Upper lobe of left lung (tissue), 4 donors: ENCODE data around the gene PMCH.
A peak's percentile ranks its signal among the peaks of the same experiment; 100 is the strongest.

Experiments
- EP300 ChIP-seq, 4 donors: sonication (generic); formaldehyde crosslinking; IDR thresholded peaks; one replicate each; pipeline ENCODE4 v1.5.1; 2017; ENCODE audit warnings: antibody characterized with exemption in 4 of 4, control low read depth in 2 of 4
- POLR2A ChIP-seq, 4 donors: fragments of 450-650 bp; IDR thresholded peaks; one replicate each; pipeline ENCODE4 v1.5.1; 2016 to 2017; ENCODE audit warnings: antibody characterized with exemption in 4 of 4, mild to moderate bottlenecking in 2 of 4
- POLR2AphosphoS5 ChIP-seq, 2 donors: sonication (generic); formaldehyde crosslinking; IDR thresholded peaks; one replicate each; pipeline ENCODE4 v1.5.1; 2017; ENCODE audit warnings: antibody characterized with exemption in 2 of 2
- TF ChIP-seq, protein P1 (sequence below), 6 experiments: fragments of 450-650 bp in 4 of 6; fragments of 200-600 bp in 2 of 6; sonication (generic) in 2 of 6; IDR thresholded peaks; one replicate each; pipeline ENCODE4 v1.5.1; 2016 to 2019; ENCODE audit warnings: antibody characterized with exemption in 6 of 6

GRCh38 chr12:102169922-102170621 lies 27.6 kb downstream of the PMCH start:
- TF ChIP-seq POLR2A (IDR thresholded peaks at IDR 0.05), result no peak
- TF ChIP-seq, protein P1, sequence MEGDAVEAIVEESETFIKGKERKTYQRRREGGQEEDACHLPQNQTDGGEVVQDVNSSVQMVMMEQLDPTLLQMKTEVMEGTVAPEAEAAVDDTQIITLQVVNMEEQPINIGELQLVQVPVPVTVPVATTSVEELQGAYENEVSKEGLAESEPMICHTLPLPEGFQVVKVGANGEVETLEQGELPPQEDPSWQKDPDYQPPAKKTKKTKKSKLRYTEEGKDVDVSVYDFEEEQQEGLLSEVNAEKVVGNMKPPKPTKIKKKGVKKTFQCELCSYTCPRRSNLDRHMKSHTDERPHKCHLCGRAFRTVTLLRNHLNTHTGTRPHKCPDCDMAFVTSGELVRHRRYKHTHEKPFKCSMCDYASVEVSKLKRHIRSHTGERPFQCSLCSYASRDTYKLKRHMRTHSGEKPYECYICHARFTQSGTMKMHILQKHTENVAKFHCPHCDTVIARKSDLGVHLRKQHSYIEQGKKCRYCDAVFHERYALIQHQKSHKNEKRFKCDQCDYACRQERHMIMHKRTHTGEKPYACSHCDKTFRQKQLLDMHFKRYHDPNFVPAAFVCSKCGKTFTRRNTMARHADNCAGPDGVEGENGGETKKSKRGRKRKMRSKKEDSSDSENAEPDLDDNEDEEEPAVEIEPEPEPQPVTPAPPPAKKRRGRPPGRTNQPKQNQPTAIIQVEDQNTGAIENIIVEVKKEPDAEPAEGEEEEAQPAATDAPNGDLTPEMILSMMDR (IDR thresholded peaks at IDR 0.05), result peak in 5 of 6 experiments; percentile 41 to 71 (median 60)
- TF ChIP-seq POLR2AphosphoS5 (IDR thresholded peaks at IDR 0.05), result no peak
- no peak for TF ChIP-seq EP300 (IDR thresholded peaks at IDR 0.05)
